HG03045 (cell line): Measurements from ENCODE around the gene PRKRIP1.
"Not testable (repeated sequence)": the region's sequence is repeated elsewhere in the genome, so short reads cannot be mapped to it uniquely, and the experiment has no call there.

Experiments
- ATAC-seq: cut with Tn5 transposase; IDR thresholded peaks from one replicate; pipeline ENCODE4 v1.9.1; 2021; ENCODE audit warnings: mild to moderate bottlenecking, moderate library complexity; ENCODE audit not compliant: unreplicated experiment

The PRKRIP1 gene

GRCh38 chr7:102403563-102403962, 7.4 kb downstream of the PRKRIP1 start:
- no peak for ATAC-seq

- ATAC-seq: peak; percentile 77
These were observed 8.1 kb downstream of the PRKRIP1 start for GRCh38 chr7:102404005-102404861.

- not testable (repeated sequence) for ATAC-seq
These were observed 8.7 kb downstream of the PRKRIP1 start for GRCh38 chr7:102404862-102405188.

DNA sequence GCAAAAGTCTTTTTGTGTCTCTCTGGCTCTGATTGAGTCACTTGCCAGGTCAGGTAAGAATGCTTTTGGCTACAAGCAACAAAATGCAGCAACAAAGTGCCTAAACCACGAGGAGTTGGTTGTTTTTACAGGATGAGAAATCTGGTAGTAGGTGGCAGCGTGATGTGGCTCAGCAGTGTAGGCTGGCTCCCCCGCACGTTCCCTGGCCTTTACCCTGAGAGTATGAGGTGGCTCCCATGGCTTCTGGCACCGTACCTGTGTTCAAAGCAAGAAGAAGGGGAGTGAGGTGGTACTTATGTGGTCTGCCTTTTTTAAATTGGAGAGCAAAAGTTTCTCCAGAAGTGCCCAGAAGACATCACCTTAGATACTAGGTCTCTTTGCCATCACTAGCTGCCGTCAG, 11.7 kb downstream of the PRKRIP1 start:
- ATAC-seq: no peak

DNA sequence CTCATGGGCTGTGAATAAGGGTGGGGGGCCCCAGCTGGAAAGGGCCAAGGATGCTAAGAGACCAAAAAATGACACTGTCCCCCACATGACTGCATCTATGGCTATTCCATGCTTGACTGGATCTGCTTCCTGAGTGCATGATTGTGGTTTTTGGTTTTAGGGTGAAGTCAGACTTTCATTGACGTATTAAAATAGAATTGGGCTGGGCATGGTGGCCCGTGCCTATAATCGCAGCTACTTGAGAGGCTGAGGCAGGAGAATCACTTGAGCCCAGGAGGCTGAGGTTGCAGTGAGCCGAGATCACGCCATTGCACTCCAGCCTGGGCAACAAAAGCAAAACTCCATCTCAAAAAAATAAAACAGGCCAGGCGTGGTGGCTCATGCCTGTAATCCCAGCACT, 12.4 kb downstream of the PRKRIP1 start:
- not testable (repeated sequence) for ATAC-seq

GRCh38 chr7:102409340-102409739, 13.2 kb downstream of the PRKRIP1 start:
- no peak for ATAC-seq

DNA sequence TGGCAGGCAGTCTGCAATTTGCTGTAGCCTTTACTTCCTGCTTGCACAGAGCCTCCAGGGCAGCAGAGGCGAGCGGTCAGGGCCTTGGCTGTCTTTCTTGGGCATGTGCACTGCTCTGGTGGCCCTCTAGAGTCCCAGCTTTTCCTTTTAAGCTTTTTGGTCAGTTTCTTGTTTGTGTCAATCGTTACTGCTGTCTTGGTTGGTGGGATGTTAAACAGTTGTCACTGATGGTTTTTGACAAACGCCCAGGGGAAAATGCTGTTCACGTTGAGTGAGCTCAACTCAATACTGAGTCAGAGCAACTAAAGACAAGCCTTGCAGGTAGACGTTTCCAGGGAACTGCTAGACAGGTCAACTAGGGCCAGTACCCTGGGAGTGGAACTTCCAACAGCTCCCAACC, 14.0 kb downstream of the PRKRIP1 start:
- no peak for ATAC-seq

DNA sequence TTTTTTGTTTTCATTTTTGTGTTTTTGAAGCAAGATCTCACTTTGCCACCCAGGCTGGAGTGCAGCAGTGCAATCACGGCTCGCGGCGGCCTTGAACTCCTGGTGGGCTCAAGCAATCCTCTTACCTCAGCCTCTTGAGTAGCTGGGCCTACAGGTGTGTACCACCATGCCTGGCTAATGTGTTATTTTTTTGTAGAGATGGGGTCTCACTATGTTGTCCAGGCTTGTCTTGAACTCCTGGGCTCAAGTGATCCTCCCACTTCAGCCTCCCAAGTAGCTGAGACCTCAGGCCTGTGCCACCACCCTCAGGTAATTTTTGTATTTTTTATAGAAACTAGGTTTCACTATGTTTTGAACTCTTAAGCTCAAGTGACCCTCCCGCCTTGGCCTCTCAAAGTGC, 14.8 kb downstream of the PRKRIP1 start:
- no peak for ATAC-seq

GRCh38 chr7:102412548-102412947, 16.4 kb downstream of the PRKRIP1 start:
- no peak for ATAC-seq

DNA sequence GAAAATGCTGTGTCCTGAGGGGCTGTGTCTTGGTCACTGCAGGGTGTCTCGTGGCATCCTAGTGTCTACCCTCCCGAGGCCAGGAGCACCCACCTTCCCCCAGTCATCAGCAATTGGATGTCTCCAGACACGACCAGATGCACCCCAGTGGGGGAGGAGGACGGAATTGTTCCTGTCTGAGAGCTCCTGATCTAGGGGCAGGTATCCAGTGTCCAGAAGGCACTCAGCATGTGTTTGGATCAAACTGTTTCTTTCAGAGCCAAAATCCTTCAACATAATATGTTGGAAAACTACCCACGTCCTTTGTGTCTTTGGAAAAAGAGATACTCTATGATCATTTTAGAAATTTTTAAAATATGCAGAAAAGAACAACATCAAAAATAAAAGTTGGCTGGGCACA, 16.9 kb downstream of the PRKRIP1 start:
- no peak for ATAC-seq

DNA sequence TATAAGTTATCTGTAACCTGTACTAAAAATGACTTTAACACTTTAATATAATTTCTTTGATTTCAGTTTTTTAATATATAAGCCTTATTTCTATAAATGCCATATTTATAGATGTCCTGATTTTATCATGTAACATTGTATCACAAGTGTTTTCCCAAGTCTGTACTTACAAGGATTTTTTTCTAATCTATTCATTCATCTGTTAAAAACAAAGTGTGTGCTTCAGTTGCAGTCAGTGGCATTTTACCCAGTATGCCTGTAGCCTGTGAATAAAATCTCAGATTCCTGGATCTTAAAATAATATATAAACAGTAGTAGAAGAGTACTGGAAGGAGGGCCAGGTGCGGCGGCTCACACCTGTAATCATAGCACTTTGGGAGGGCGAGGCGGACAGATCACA, 17.4 kb downstream of the PRKRIP1 start:
- ATAC-seq: no peak

DNA sequence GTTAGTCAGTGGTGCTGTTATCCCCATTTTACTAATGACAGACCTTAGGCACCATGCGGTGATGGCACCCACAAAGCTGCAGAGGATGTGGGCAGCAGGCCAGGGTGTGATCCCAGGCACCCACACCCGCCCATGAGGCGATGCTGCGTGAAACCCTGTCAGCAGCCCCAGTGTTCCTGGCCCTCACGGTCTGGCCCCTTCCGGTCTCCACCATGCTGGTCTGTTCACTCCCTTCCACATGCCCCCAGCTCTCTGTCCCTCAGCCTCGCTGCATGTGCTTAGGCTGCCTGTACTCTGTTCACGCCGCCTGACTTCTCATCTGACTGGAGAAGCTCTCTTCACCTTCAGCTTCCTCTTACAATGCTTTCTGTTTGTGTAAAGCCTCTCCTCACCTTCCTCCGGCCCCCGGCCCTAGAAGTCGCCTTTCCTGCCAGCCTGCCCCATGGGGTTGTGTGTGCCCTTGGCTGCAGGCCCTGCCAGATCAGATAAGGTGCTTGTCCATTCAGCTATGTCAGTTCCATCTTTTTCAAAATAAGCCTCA, 19.6 kb downstream of the PRKRIP1 start:
- no peak for ATAC-seq

GRCh38 chr7:102416406-102416805, 20.2 kb downstream of the PRKRIP1 start:
- ATAC-seq: no peak

DNA sequence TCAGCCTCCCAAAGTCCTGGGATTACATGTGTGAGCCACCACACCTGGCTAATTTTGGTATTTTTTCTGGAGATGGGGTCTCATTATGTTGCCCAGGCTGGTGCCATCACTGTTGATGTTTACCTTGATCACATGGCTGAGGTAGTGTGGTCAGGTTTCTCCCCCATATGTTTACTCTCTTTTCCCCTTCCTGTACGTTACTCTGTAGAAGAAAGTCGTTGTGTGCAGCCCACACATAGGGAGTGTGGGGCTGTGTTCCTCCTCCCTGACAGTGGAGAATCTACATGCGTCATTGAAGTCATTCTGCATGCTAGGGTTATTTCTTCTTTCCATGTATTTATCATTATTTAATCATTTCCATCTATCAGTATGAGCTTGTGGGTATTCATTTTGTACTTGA, 20.9 kb downstream of the PRKRIP1 start:
- no peak for ATAC-seq

GRCh38 chr7:102418592-102418991, 22.4 kb downstream of the PRKRIP1 start:
- ATAC-seq: no peak

DNA sequence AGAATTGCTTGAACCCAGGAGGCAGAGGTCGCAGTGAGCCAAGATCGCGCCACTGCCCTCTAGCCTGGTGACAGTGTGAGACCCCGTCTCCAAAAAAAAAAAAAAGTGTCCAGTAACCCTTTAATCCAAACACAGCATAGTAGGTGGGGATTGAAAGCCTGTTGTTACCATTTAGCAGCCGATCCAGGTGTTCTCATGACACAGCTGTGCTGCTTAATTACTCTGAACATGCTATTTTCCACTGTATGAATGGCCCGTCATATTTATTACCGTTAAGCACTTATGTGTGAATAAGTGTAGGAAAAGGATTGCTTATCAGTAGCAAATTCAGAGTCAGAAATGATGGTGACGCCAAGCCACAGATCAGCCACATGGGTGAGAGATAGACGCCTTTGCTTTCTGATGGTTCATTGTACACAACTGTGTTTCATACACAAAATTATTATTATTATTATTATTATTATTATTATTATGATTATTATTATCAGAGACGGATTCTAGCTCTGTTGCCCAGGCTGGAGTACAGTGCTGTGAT, 25.6 kb downstream of the PRKRIP1 start:
- no peak for ATAC-seq

DNA sequence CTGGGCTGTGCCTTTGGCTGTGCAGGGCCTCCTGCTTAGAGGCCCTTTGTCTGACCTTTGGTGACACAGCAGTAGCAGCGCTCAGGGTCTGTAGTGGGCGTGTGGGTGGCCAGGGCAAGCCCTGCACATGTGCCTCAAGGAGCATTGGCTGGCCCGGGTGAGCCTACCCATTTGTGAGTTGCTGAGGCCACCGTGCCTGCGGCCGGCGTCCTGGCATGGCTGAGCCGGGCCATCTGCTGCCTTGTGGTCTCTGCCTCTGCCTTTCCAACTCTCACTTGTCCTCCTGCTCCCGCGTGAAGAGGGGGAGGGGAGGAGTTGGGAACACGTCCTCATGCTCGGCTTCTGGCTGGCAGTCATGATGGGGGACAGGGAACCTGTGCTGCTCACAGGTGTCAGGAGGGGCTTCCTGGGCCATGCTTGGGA, 28.0 kb downstream of the PRKRIP1 start:
- no peak for ATAC-seq

- peak; percentile 34 for ATAC-seq
These were observed 28.6 kb downstream of the PRKRIP1 start for GRCh38 chr7:102424787-102425218.

DNA sequence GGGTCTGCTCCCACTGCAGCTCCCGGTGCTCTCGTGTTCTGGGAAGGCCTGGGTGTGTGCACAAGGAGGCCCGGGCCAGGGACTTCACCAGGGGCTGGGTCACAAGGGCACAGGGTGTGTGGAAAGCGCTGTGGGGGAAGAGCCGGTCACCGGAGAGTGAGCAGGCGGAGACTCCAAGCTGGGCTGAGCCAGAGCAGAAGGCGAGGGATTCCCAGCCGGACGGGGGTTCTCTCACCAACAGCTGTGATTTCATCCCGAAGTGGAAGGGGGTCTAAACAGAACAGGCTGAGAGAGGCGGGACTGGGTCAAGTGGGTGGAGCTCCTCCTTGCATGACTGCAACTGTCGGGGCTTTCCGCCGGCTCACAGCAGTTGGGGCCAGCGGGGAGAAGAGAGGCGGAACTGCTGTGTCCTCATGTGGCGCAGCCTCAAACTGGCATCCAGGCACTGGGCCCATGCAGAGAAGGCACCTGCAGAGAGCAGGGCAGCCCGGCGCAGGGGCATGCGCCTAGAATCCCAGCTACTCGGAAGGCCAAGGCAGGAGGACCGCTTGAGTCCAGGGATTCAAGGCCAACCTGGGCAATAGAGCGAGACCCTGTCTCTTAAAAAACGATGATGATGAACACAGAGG, 29.6 kb downstream of the PRKRIP1 start:
- ATAC-seq: peak; percentile 59

DNA sequence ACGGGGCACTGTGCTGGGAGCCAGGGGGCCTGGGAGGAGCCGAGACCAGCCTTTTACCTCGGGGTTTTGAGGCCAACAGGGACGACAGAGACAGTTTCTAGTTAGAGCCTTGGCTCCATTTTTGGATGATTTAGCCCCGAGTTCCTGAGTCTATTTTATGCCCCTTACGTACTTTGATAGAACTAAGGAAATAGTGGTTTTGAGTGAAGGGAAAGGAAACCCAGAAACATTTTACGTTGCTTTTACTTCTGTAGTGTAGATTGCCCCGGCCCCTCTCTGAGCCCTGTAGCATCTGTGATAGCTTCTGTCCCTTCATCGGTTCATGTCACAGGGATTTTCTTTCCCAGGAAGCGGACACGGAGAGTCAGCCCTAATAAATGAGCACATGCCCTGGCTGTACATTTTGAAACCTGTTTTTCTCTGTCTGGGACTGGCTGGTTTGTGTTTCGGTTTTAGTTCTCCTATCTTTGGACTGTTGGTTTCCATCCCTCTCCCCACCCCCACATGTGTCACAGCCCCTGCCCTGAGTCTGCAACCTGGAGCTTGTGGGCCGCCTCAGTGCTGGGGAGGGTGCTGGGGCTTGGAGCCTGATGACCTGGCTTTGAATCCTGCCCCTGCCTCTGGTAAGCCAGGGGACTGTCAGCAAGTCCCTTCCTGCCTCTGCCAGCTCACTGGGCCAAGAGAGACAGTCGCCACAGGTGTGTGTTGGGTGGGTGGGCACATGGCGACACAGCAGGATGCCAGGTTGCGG, 30.3 kb downstream of the PRKRIP1 start:
- peak; percentile 49 for ATAC-seq

GRCh38 chr7:102427019-102427405, 30.8 kb downstream of the PRKRIP1 start:
- no peak for ATAC-seq
